Measurements from ENCODE around the gene ZNF835.

Gene ZNF835

DNA sequence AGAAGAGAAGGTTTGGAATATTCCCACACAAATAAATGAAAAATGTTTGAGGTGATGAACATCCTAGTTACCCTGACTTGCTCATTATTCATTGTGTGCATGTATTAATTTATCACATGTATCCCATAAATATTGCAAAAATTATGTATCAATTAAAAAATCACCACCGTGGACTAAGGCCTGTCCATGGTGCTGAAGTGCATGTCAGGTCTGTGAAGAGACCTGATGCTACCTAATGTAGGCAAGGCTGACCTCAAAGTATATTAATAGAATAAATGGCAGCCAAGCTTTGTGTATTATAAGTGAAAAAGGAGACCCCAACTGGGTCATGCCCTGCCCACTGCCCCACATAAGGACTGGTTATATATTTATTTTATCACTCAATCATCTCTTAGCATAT lies 34.4 kb upstream of the ZNF835 start:
- ChIA-PET CTCF (no interaction called here), POLR2A (ENCODE audit: low non-redundant PET) (no interaction called here)
- no peak overlapping the region for H3K27ac ChIP-seq
- no peak for DNase-seq (ENCODE audit: low spot score)
- TF ChIP-seq, protein P1, sequence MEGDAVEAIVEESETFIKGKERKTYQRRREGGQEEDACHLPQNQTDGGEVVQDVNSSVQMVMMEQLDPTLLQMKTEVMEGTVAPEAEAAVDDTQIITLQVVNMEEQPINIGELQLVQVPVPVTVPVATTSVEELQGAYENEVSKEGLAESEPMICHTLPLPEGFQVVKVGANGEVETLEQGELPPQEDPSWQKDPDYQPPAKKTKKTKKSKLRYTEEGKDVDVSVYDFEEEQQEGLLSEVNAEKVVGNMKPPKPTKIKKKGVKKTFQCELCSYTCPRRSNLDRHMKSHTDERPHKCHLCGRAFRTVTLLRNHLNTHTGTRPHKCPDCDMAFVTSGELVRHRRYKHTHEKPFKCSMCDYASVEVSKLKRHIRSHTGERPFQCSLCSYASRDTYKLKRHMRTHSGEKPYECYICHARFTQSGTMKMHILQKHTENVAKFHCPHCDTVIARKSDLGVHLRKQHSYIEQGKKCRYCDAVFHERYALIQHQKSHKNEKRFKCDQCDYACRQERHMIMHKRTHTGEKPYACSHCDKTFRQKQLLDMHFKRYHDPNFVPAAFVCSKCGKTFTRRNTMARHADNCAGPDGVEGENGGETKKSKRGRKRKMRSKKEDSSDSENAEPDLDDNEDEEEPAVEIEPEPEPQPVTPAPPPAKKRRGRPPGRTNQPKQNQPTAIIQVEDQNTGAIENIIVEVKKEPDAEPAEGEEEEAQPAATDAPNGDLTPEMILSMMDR (conservative IDR thresholded peaks at IDR 0.05; ENCODE audit: low read depth): no peak

DNA sequence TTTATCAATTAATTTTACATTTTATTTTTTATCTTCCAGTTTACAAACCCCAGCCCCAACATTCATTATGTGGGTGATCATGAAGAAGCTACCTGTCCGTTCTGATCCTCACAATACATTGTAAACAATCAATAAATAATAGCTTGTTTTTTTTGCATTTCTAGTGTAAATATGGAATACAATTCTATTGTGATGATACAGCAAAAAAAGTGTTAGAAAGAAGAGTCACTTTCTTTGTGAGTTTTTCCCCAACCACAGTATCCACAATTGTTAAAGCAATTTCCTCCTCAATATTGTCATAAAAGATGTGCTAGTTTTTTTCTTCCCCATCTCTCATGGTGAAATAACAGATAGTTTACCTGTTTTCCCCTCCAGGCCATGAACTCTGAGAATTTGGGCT lies 30.3 kb upstream of the ZNF835 start:
- ChIA-PET POLR2A (ENCODE audit: low non-redundant PET) (no interaction called here), CTCF (no interaction called here)
- TF ChIP-seq, protein P1 (conservative IDR thresholded peaks at IDR 0.05; ENCODE audit: low read depth): no peak

DNA sequence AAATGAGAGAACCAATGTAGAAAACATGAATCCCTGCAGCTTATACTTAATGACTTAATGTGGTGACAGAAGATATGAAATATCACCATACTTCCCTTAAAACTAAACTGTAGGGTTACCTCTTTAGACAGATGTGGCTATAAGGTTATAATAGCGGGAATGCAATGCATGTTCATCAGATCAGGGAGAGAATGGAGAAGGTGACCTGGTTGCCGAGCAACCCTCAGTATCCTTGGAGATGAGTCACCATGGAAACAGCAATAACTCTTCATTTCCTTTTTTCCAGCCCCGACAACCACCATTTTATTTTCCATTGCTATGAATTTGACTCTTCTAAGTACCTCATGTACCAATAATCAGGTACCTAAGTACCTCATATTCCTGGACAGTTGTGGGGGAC lies 28.0 kb upstream of the ZNF835 start:
- DNase-seq (ENCODE audit: low spot score): no peak
- H3K27ac ChIP-seq: no peak overlapping the region
- CTCF ChIA-PET: no interaction called here
- POLR2A ChIA-PET (ENCODE audit: low non-redundant PET): no interaction called here
- TF ChIP-seq, protein P1 (conservative IDR thresholded peaks at IDR 0.05; ENCODE audit: low read depth): no peak

More for the DNA sequence above, 30.3 kb upstream of the ZNF835 start:
- no peak overlapping the region for H3K27ac ChIP-seq
- DNase-seq (ENCODE audit: low spot score): no peak

DNA sequence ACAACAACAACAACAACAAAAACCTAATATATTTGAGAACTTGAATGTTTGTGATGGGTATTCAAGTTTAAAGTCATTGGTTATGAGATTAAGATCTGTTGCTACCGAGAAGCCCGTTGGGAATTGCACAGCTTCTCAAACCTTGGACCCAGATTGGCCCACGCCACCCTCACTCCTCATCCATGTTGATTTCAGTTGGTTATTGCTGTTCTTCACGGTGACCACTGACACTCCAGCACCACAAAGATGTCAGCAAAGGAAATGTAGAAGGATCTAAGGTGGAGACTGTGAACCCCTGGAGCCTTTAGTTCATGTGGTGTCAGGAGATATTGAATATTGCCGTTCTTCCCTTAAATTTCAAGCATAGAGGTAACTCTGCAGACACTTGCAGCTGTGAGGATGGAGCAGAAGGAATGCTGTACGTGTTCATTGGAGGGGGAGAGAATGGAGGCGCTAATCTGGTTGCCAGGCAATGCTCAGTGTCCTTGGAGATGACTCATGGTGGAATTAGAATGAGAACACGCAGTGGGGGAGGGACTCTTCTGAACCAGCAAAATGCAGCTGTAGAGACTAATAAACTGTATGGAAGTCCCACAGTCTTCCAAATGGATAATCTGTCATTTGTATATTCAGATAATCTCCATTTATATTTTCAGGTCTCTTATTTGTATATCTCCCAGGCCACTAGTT lies 20.8 kb upstream of the ZNF835 start:
- ChIA-PET POLR2A (ENCODE audit: low non-redundant PET) (no interaction called here), CTCF (no interaction called here)
- no peak overlapping the region for H3K27ac ChIP-seq
- no peak for DNase-seq (ENCODE audit: low spot score)
- TF ChIP-seq, protein P1 (conservative IDR thresholded peaks at IDR 0.05; ENCODE audit: low read depth): no peak

DNA sequence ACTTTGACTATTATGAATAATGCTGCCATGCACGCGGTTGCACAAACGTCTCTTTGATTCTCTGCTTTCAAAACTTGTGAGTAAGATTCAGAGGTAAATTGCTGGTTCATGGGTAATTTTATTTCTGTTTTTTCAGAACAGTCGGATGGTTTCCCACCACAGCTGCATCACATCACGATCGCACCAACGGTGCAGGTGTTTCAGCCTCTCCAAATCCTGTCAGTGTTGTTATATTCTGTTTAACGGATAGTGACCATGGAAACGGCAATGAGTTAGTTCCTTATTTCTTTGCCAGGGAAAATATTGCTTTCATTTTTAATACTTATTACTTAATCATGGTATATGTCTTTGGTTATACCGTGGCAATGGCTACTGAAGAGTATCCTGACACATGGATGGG lies 19.1 kb upstream of the ZNF835 start:
- POLR2A ChIA-PET (ENCODE audit: low non-redundant PET): no interaction called here
- TF ChIP-seq, protein P1 (conservative IDR thresholded peaks at IDR 0.05; ENCODE audit: low read depth): no peak
- no peak for DNase-seq (ENCODE audit: low spot score)
- CTCF ChIA-PET: no interaction called here
- H3K27ac ChIP-seq: no peak overlapping the region

DNA sequence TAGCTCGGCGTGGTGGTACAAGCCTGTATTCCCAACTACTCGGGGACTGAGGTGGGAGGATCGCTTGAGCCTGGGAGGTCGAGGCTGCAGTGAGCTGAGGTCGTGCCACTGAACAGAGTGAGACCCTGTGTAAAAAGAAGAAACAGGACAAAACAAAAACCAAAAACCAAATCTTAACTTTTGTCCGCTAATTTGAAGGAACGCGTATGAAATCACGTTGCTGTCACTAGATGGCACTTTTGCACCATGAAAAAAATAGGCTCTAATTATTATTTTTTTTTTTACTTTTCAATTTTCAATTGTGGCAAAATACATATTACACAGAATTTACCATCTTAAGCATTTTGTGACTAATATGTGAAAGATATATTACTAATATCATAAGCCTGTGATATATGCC lies 17.6 kb upstream of the ZNF835 start:
- POLR2A ChIA-PET (ENCODE audit: low non-redundant PET): no interaction called here
- CTCF ChIA-PET: no interaction called here

More for the DNA sequence above, 17.6 kb upstream of the ZNF835 start:
- no peak for DNase-seq (ENCODE audit: low spot score)
- TF ChIP-seq, protein P1 (conservative IDR thresholded peaks at IDR 0.05; ENCODE audit: low read depth): no peak
- no peak overlapping the region for H3K27ac ChIP-seq

Data from RWPE1 (cell line).